ENCODE measurements around the gene TLCD4. TPM values are rescaled to one million over a fixed set of nuclear protein-coding genes. Genes with fewer than 3 reads are reported as not detected.

The TLCD4 gene
- total and polyA plus RNA-seq, 9 donors, result 1.1 to 10.8 (median 6.2) TPM

DNA sequence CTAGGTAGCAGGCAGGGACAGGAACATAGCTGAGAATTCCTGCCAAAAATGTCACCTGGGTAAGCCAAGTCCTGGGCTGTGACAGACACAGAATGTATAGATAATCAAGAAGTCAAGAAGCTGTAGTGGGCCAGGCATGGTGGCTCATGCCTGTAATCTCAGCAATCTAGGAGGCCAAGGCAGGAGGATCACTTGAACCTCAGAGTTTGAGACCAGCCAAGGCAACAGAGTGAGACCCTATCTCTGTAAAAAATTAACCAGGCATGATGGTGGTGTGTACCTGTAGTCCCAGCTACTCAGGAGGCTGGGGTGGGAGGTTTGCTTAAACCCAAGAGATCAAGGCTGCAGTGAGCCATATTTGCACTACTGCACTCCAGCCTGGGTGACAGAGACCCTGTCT lies 41.1 kb upstream of the TLCD4 start:
- Histone ChIP-seq H3K27ac (no peak overlapping the region), H3K4me1 (ENCODE audit: insufficient read depth) (no peaks in the 10 kb centered on the region), H3K9me3 (no peaks in the 10 kb centered on the region), H3K27me3 (no peaks in the 10 kb centered on the region), H3K4me3 (no peak overlapping the region), H3K36me3 (no peaks in the 10 kb centered on the region)
- intact Hi-C loops (cut with DNase I), result loop anchor here in 1 of 4 donors (10.0 kb wide), 1 partner anchor 159 kb away; the partner anchor contains the start of gene RWDD3
- DNase-seq, result no peak
- TF ChIP-seq EP300 (IDR thresholded peaks at IDR 0.05) (no peak), POLR2A (IDR thresholded peaks at IDR 0.05) (no peak)
- TF ChIP-seq, protein P1, sequence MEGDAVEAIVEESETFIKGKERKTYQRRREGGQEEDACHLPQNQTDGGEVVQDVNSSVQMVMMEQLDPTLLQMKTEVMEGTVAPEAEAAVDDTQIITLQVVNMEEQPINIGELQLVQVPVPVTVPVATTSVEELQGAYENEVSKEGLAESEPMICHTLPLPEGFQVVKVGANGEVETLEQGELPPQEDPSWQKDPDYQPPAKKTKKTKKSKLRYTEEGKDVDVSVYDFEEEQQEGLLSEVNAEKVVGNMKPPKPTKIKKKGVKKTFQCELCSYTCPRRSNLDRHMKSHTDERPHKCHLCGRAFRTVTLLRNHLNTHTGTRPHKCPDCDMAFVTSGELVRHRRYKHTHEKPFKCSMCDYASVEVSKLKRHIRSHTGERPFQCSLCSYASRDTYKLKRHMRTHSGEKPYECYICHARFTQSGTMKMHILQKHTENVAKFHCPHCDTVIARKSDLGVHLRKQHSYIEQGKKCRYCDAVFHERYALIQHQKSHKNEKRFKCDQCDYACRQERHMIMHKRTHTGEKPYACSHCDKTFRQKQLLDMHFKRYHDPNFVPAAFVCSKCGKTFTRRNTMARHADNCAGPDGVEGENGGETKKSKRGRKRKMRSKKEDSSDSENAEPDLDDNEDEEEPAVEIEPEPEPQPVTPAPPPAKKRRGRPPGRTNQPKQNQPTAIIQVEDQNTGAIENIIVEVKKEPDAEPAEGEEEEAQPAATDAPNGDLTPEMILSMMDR (IDR thresholded peaks at IDR 0.05), result no peak

DNA sequence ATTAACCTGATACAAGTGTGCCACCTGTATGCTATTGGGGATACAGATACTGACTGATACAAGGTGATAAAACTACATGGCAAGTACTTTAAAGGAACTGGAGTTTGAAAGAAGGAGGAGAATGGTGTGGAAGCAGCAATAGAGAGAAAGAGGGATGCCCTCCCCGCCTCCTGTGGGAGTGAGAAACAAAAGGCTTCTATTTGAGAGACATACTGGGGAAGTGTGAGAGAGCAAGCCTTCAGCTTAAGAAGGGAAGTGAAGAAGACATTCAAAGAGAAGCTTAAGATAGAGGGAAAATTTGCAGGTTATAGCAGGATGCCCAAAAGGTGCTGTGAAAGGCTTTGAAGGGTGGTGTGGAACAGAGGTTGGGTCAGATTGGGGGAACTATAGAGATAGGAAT lies 36.7 kb upstream of the TLCD4 start:
- H3K4me1 ChIP-seq (ENCODE audit: insufficient read depth), result no peaks in the 10 kb centered on the region
- no peak overlapping the region for H3K27ac ChIP-seq
- no peak overlapping the region for H3K4me3 ChIP-seq
- no peak for DNase-seq
- TF ChIP-seq POLR2A (IDR thresholded peaks at IDR 0.05) (no peak), EP300 (IDR thresholded peaks at IDR 0.05) (no peak)
- TF ChIP-seq, protein P1 (IDR thresholded peaks at IDR 0.05), result no peak
- no peaks in the 10 kb centered on the region for H3K27me3 ChIP-seq
- WGBS, 3 donors, result 86 to 90% (median 87%) methylated on average over 1 of the region's 1 CpG
- H3K9me3 ChIP-seq, result no peaks in the 10 kb centered on the region
- intact Hi-C loops (cut with DNase I), result loop anchor here in 2 of 4 donors (10.0 kb wide), 1 partner anchor 154 kb away; the partner anchor contains the start of gene RWDD3 (in 2 of the 2)
- H3K36me3 ChIP-seq, result no peaks in the 10 kb centered on the region

DNA sequence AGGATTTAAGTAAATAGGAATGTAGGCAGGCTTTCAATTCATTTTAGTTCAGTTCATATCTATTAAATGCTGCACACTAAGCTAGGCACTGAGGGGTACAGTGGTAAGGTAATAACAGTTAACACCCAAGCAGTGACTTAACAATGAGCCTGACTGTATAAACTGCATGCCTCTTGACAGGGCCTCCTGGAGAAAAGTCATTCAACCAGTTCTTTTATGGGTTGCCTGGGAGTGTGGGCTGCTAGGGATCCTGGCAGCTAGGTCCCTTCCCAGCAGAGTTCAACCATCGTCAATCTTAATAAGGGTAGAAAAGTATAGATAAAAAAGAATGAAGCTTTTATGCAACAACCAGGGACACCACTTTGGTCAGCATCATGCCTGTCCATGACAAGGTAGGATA lies 36.3 kb upstream of the TLCD4 start:
- Histone ChIP-seq H3K9me3 (no peaks in the 10 kb centered on the region), H3K27ac (no peak overlapping the region), H3K27me3 (no peaks in the 10 kb centered on the region), H3K36me3 (no peaks in the 10 kb centered on the region), H3K4me1 (ENCODE audit: insufficient read depth) (no peaks in the 10 kb centered on the region), H3K4me3 (no peak overlapping the region)
- intact Hi-C loops (cut with DNase I), result loop anchor here in 2 of 4 donors (10.0 kb wide), 1 partner anchor 154 kb away; the partner anchor contains the start of gene RWDD3 (in 2 of the 2)
- TF ChIP-seq, protein P1 (IDR thresholded peaks at IDR 0.05), result no peak
- no peak for TF ChIP-seq POLR2A (IDR thresholded peaks at IDR 0.05)
- TF ChIP-seq EP300 (IDR thresholded peaks at IDR 0.05), result no peak
- WGBS, 3 donors, result 57 to 77% (median 65%) methylated on average over 1 of the region's 1 CpG
- no peak for DNase-seq

DNA sequence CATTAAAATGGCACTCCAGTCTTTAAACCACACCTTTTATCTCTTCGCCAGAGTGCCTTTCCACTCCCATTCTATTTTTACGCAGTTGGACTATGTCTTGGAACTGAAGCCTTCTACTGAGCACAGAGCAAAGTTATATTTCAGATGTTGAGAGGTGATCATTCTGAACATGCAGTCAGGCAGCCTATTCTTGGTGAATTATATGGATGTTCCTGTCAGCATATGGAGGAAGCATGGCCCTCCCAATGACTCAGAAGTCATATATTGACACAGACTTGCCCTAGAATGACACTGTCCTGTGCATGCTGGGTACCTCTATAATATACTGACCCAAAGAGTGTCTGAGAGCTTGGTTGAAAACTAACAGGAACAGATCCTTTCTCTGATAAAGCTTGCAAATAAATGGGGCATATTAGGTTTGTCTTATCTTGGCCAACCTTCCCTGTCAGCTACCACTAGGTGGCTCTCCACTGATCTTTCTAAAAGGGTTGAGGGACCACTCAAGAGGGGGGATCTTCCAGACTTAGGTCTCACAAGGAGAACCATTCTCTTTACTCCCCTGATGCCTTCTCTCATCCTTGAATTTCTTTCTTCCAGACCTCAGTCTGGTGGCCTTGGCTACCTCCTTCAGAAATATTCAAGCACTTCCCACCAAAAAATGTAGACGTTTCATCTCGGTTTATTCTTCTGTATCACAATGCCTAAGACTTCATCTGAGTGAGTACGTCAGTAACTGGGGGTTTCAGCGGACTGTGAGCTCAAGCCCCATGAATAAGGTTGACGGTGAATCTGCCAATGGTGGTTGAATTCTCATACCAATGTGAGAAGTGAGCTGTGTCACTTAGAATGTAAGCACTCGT lies 32.6 kb upstream of the TLCD4 start:
- Histone ChIP-seq H3K9me3 (no peaks in the 10 kb centered on the region), H3K4me3 (no peak overlapping the region), H3K4me1 (ENCODE audit: insufficient read depth) (peaks cover 2% of the 10 kb centered on the region), H3K27ac (no peak overlapping the region), H3K36me3 (no peaks in the 10 kb centered on the region), H3K27me3 (no peaks in the 10 kb centered on the region)
- TF ChIP-seq, protein P1 (IDR thresholded peaks at IDR 0.05), result peak; percentile 13 to 32 (median 13)
- no peak for TF ChIP-seq POLR2A (IDR thresholded peaks at IDR 0.05)
- no peak for TF ChIP-seq EP300 (IDR thresholded peaks at IDR 0.05)
- WGBS, 3 donors, result 66 to 84% (median 75%) methylated on average over 8 of the region's 8 CpGs
- DNase-seq, result no peak
- intact Hi-C loops (cut with DNase I), result loop anchor here in 2 of 4 donors (10.0 kb wide), 1 partner anchor 150 kb away; the partner anchor contains the start of gene RWDD3 (in 2 of the 2)

Measured in ovary (tissue), 9 donors.